MM.1S (cell line): Measurements from ENCODE around the gene M6PR.

Experiments
- DNase-seq: peaks from one replicate; pipeline ENCODE4 v3.0.0-alpha.2; 2015
- H2AFZ ChIP-seq: fragments of 300-600 bp; sonication (generic); 2 replicates; pipeline ENCODE4 v1.6.0; 2016; ENCODE audit warnings: antibody characterized with exemption, low read length
- H3F3A ChIP-seq: fragments of 300-600 bp; sonication (generic); 2 replicates; pipeline ENCODE4 v1.6.1; 2016; ENCODE audit warnings: mild to moderate bottlenecking, antibody characterized with exemption, low read length, moderate library complexity, mixed read lengths; ENCODE audit not compliant: insufficient read depth
- H3K27ac ChIP-seq: fragments of 300-600 bp; sonication (generic); 2 replicates; pipeline ENCODE4 v1.5.1; 2016; ENCODE audit warnings: mild to moderate bottlenecking, low read length
- H3K27me3 ChIP-seq: fragments of 300-600 bp; sonication (generic); replicated peaks from 2 replicates; pipeline ENCODE4 v1.6.0; 2016; ENCODE audit warnings: low read length; ENCODE audit not compliant: insufficient read depth
- H3K36me3 ChIP-seq: fragments of 300-600 bp; sonication (generic); replicated peaks from 2 replicates; pipeline ENCODE4 v1.6.1; 2016; ENCODE audit warnings: mild to moderate bottlenecking, low read length, mixed read lengths; ENCODE audit not compliant: insufficient read depth
- H3K4me1 ChIP-seq: fragments of 300-600 bp; sonication (generic); 2 replicates; pipeline ENCODE4 v1.6.1; 2016; ENCODE audit warnings: low read length, mixed read lengths
- H3K4me2 ChIP-seq: fragments of 300-600 bp; sonication (generic); 2 replicates; pipeline ENCODE4 v1.6.0; 2016; ENCODE audit warnings: low read depth, low read length
- H3K4me3 ChIP-seq: fragments of 300-600 bp; sonication (generic); 2 replicates; pipeline ENCODE4 v1.5.1; 2016; ENCODE audit warnings: low read length, mixed read lengths
- H3K79me2 ChIP-seq: fragments of 300-600 bp; sonication (generic); 2 replicates; pipeline ENCODE4 v1.6.1; 2016; ENCODE audit warnings: mixed run types, low read length, mixed read lengths
- H3K9ac ChIP-seq: fragments of 300-600 bp; sonication (generic); 2 replicates; pipeline ENCODE4 v1.6.1; 2016; ENCODE audit warnings: low read length, mixed read lengths
- H3K9me2 ChIP-seq: fragments of 300-600 bp; sonication (generic); replicated peaks from 2 replicates; pipeline ENCODE4 v1.6.1; 2016; ENCODE audit warnings: mild to moderate bottlenecking, low read length, mixed read lengths; ENCODE audit not compliant: insufficient read depth
- H3K9me3 ChIP-seq: fragments of 300-600 bp; sonication (generic); replicated peaks from 2 replicates; pipeline ENCODE4 v1.6.1; 2016; ENCODE audit warnings: mild to moderate bottlenecking, low read length, mixed read lengths; ENCODE audit not compliant: insufficient read depth
- H4K20me1 ChIP-seq: fragments of 300-600 bp; sonication (generic); 2 replicates; pipeline ENCODE4 v1.6.1; 2016; ENCODE audit warnings: mild to moderate bottlenecking, low read length, moderate library complexity, mixed read lengths; ENCODE audit not compliant: insufficient read depth
- CTCF ChIP-seq: fragments of 300-600 bp; sonication (generic); IDR thresholded peaks from 2 replicates; pipeline ENCODE4 v1.5.1; 2016; ENCODE audit warnings: antibody characterized with exemption, low read length, mixed read lengths
- EZH2 ChIP-seq: fragments of 300-600 bp; sonication (generic); optimal IDR thresholded peaks from 2 replicates; pipeline ENCODE3; 2017; ENCODE audit warnings: low read depth, mild to moderate bottlenecking, antibody characterized with exemption, low read length, mixed read lengths
- EZH2phosphoT487 ChIP-seq: fragments of 300-600 bp; sonication (generic); IDR thresholded peaks from 2 replicates; pipeline ENCODE4 v1.6.1; 2018; ENCODE audit warnings: antibody characterized with exemption, low read length

Gene M6PR

DNA sequence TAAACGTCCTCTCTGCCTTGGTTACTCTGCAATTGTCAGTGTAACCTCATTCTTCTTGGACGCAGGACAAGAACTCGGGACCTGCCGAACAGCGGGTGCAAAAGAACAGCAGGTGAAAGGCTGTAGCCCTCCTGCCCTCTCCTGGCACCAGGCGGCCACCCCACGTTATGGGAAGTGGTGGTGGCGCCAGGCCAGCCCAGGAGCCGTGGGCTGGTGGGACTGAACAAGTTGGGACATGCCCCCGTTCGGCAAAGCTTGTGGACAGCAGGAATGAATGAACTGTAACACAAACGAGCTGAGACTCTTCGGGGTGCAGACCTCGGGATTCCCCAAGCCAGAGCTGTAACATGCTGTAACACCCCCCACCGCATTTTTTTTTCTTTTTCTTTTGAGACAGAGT is 6.6 kb upstream of the M6PR start:
- Histone ChIP-seq H3K4me1 (no peaks in the 10 kb centered on the region), H3K4me3 (no peak overlapping the region), H4K20me1 (no peaks in the 10 kb centered on the region), H3K27me3 (no peaks in the 10 kb centered on the region), H3K9ac (no peak overlapping the region), H3K79me2 (no peaks in the 10 kb centered on the region), H3K4me2 (no peak overlapping the region), H3K27ac (no peak overlapping the region), H3K36me3 (no peaks in the 10 kb centered on the region), H3K9me2 (no peaks in the 10 kb centered on the region), H3F3A (no peaks in the 10 kb centered on the region), H2AFZ (no peak overlapping the region), H3K9me3 (no peaks in the 10 kb centered on the region)
- TF ChIP-seq EZH2 (no peak), EZH2phosphoT487 (no peak), CTCF (no peak)
- no peak for DNase-seq

DNA sequence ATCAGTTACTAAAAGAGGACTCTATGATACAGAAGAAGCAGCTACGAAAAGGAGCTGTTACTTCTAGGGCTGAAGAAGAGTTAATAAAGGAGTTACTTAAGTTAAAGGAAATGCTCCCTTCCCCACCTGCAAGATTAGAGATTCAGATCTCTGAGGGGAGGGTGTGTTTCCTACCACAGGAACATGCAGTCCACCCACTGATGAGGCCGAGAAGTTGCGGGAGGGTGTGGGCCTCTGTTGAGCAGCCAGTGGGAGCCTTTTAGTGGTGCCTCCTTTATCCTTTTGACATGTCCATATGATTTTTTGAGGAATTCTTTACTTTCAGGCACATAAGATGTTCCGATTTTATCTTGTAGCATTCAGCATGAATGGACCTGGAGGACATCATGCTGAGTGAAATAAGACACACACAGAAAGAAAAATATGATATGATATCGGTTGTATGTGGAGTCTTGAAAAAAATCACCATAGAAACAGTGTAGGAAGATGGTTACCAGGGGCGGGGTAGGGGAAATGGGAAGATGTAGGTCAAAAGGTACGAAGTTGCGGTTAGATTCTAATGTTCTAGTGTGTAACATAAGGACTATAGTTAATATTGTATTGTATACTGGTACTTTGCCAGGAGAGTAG is 4.4 kb upstream of the M6PR start:
- no peaks in the 10 kb centered on the region for H3K4me1 ChIP-seq
- H3K9me2 ChIP-seq: no peaks in the 10 kb centered on the region
- no peak overlapping the region for H3K9ac ChIP-seq
- no peak overlapping the region for H3K4me3 ChIP-seq
- TF ChIP-seq EZH2 (no peak), EZH2phosphoT487 (no peak), CTCF (no peak)
- no peaks in the 10 kb centered on the region for H3K27me3 ChIP-seq
- peaks cover 6% of the 10 kb centered on the region for H3K79me2 ChIP-seq
- H4K20me1 ChIP-seq: no peaks in the 10 kb centered on the region
- H3K9me3 ChIP-seq: no peaks in the 10 kb centered on the region
- no peaks in the 10 kb centered on the region for H3K36me3 ChIP-seq
- no peak overlapping the region for H2AFZ ChIP-seq
- H3F3A ChIP-seq: peaks cover 10% of the 10 kb centered on the region; the same call in 1 of the 2 replicates
- no peak overlapping the region for H3K4me2 ChIP-seq
- H3K27ac ChIP-seq: no peak overlapping the region
- no peak for DNase-seq

- TF ChIP-seq EZH2phosphoT487: no peak
- no peak for TF ChIP-seq EZH2
- TF ChIP-seq CTCF: no peak
- Histone ChIP-seq H3K9me3 (no peaks in the 10 kb centered on the region), H3K27me3 (no peaks in the 10 kb centered on the region), H3K4me2 (no peak overlapping the region), H3K4me3 (no peak overlapping the region), H3K9ac (no peak overlapping the region), H3K9me2 (no peaks in the 10 kb centered on the region), H3K36me3 (no peaks in the 10 kb centered on the region), H3F3A (peaks cover 10% of the 10 kb centered on the region; the same call in 1 of the 2 replicates), H3K27ac (no peak overlapping the region), H3K79me2 (peaks cover 28% of the 10 kb centered on the region), H3K4me1 (peaks cover 12% of the 10 kb centered on the region), H4K20me1 (no peaks in the 10 kb centered on the region), H2AFZ (no peak overlapping the region)
- DNase-seq: no peak
Measured at GRCh38 chr12:8951744-8952143, 2.3 kb upstream of the M6PR start.
